Measurements from ENCODE around the gene PEX5L.

PEX5L gene

DNA sequence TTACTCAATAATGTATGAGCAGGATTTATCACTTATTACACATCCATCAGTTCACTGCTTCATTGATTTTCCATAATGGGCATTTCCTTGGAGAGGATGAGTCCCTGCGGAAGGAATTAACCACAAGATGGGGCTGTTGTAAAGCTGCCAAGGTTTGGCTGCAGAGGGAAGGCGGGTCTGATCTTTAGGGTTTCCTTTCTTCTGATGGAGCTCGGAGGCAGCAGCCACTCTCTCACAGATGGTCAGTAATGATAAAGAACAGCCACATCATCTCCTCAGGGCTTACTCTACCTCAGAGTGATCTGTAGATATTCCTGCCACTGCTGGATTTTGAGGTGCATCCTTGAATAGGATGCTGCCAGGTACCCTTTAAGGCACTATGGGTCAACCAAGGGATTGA is 268.7 kb downstream of the PEX5L start:
- no peak for DNase-seq

DNA sequence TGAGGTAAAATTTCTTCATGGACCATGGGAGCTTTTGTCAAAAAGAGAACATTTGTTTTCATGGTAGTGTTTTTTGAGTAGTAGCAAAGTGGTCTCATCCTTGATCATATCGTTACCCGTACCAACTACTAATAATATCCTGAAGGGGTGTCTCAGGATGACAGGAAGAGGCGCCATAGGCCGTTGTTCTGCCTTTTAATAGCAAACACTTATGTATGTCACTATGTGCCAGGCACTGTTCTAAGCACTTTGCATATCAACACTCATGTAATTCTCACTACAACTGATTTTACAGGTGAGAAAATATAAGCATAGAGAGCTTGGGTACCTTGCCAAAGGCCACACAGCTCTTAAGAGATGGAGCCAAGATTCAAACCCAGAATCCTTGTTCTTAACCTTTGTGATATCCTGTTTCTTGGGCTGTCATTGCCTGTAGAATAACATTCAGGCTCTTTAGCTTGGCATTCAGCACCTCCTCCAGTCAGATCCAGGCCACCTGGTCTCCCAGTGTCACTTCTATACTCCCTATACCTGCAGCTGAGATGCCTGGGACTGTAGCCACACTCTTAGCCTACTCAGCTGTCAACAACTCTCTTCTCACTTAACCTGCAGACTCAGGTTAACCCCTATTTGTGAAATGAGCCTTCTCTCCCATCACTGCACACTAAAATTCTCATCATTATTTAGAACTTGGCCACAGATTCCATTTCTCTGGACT is 270.2 kb downstream of the PEX5L start:
- no peak for DNase-seq

DNA sequence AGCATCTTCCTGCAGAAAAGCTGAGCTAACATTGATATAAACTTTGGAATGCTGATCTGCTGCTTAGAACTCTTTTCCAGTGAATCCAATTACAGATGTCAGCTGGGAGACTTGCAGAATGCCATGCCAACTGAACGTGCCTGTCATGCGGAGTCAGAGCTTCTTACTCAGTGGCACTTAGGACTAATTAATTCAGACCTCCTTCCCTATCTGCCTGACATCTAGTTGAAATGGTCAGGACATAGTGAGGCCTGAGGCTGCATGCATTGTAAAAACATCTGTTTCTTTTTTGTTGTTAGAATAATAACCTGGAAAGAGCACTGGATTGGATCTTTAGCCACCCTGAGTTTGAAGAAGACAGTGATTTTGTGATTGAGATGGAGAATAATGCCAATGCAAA is 271.3 kb downstream of the PEX5L start:
- DNase-seq = no peak

DNA sequence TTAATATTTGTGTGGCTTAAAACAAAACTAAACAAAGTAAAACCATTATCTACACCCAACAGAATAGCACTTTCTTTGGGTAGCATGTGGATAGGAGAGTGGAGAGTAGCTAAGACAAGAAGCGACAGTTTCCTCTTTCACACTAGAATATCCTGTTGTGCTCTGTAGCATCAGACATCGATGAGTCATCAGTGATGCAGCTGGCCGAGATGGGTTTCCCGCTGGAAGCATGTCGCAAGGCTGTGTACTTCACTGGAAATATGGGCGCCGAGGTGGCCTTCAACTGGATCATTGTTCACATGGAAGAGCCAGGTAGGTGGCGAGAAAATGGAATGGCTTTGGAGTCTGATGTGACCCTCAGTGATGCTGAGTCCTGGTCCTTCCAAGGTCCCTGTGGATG is 275.8 kb downstream of the PEX5L start:
- no peak for DNase-seq

DNA sequence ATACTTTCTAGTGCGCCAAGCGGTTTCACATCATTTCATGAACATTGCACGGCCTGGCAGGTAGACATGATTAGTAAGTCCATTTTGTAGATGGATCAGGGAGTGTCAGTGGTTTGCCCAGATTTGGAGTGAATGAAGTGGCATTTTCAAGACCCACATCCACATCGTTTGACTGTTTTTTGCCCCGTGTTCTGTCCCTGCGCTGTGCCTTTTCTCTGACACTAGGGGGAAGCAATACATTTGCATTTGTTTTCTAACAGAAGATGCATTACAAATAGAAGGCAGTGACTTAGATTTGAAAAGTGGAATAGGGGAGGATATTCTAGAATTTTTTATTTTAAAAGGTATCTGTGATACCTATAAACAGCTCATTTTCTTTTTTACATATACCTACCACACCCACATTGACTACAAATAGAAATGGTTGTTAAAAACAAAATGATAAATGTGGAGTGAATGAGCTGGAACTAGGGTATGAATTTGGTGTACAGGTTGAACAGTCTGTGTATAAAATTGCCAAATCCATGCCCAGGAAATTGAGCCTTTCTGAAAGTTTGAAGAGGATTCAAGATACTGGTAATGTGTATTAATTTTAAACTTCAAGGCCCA is 285.9 kb downstream of the PEX5L start:
- no peak for DNase-seq

DNA sequence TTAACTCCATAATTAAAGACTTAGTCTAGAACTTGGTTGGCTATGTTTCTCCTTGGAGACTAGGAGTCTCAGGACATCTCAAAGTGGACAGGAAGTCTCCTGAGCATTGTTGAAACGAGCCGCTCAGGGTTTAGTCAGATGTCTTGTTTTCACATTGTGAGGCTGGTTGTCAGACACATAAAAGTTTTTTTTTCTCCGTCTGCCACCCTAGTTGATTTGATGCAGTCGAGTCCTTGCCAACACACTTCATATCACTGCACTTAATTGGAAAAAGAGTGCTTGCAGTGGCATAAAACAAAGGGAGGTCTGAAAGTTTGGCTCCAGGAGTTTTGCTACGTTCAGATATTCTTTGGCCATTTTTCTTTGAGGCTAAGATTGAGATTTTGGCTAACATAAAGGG is 291.0 kb downstream of the PEX5L start:
- no peak for DNase-seq

DNA sequence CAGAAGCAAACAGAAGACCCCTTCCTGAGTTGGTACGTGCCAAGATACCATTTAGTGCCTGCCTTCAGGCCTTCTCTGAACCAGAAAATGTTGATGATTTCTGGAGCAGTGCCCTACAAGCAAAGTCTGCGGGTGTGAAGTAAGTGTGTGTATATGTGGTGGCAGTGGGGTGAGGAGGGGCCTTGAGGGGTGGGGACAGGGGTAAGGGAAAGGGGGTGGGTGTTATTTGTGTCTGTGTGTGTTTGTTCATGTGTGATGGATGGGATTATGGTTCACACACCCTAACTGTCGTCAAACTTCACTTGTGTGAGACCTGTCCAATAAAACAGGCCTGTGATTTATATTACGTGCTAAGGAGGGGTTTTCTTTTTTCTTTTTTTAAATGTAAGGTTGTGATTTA is 291.7 kb downstream of the PEX5L start:
- DNase-seq = no peak
